Lower lobe of right lung (tissue), 2 donors: ENCODE data around the gene CFAP43. TPM values are rescaled to one million over a fixed set of nuclear protein-coding genes. Genes with fewer than 3 reads are reported as not detected.

Experiments used
- ATAC-seq, 2 donors: fragments of 200-7000 bp; cut with Tn5 transposase; one replicate each; pipeline ENCODE4 v1.9.1; 2020 to 2022; ENCODE audit warnings: mild to moderate bottlenecking in 2 of 2, moderate library complexity in 2 of 2
- DNase-seq: peaks from one replicate; pipeline ENCODE4 v3.0.0-alpha.2; 2020
- H3K27ac ChIP-seq: fragments of 200-600 bp; one replicate; pipeline ENCODE4 v1.8.0; 2022
- H3K27me3 ChIP-seq: fragments of 200-600 bp; one replicate; pipeline ENCODE4 v1.8.0; 2022; ENCODE audit warnings: low read depth
- H3K36me3 ChIP-seq: fragments of 200-600 bp; one replicate; pipeline ENCODE4 v1.8.0; 2022; ENCODE audit warnings: mild to moderate bottlenecking
- H3K4me1 ChIP-seq: fragments of 200-600 bp; one replicate; pipeline ENCODE4 v1.8.0; 2022
- H3K4me3 ChIP-seq: fragments of 200-600 bp; one replicate; pipeline ENCODE4 v1.8.0; 2022; ENCODE audit warnings: mild to moderate bottlenecking
- H3K9me3 ChIP-seq: fragments of 200-600 bp; one replicate; pipeline ENCODE4 v1.8.0; 2022
- intact Hi-C: fragments of 100-400 bp; cut with DNase I; formaldehyde crosslinking; loops from one replicate; pipeline ENCODE4 v1.11.0; 2022
- total RNA-seq: library from RNA; stranded (reverse); fragmentation: NEBNext Ultra II Directional; extraction: Animal tissue kit (Norgen Biotek cat#: 25700); gene quantifications from one replicate; pipeline ENCODE4 v1.2.1, GENCODE V29; 2021
- TF ChIP-seq, protein P1 (sequence below): fragments of 200-600 bp; IDR thresholded peaks from one replicate; pipeline ENCODE4 v1.8.0; 2022; ENCODE audit warnings: antibody characterized with exemption, mild to moderate bottlenecking
- donor health status: DM: no; HTN: yes; CAD: no; lungs with severe emphysema.

CFAP43 gene
- total RNA-seq, 1 donor from 2014 or later: 12.9 TPM

- Histone ChIP-seq H3K4me3 (no peak overlapping the region), H3K36me3 (peaks cover 74% of the 10 kb centered on the region), H3K4me1 (peaks cover 56% of the 10 kb centered on the region), H3K9me3 (no peaks in the 10 kb centered on the region), H3K27ac (peak overlapping the region; percentile 25), H3K27me3 (no peaks in the 10 kb centered on the region)
- intact Hi-C loops: no loop called here
- no peak for ATAC-seq
- TF ChIP-seq, protein P1, sequence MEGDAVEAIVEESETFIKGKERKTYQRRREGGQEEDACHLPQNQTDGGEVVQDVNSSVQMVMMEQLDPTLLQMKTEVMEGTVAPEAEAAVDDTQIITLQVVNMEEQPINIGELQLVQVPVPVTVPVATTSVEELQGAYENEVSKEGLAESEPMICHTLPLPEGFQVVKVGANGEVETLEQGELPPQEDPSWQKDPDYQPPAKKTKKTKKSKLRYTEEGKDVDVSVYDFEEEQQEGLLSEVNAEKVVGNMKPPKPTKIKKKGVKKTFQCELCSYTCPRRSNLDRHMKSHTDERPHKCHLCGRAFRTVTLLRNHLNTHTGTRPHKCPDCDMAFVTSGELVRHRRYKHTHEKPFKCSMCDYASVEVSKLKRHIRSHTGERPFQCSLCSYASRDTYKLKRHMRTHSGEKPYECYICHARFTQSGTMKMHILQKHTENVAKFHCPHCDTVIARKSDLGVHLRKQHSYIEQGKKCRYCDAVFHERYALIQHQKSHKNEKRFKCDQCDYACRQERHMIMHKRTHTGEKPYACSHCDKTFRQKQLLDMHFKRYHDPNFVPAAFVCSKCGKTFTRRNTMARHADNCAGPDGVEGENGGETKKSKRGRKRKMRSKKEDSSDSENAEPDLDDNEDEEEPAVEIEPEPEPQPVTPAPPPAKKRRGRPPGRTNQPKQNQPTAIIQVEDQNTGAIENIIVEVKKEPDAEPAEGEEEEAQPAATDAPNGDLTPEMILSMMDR: no peak
- no peak for DNase-seq
Observed at GRCh38 chr10:104259456-104259855, 27.3 kb upstream of the CFAP43 start.

GRCh38 chr10:104258209-104258608 lies 26.0 kb upstream of the CFAP43 start:
- no peak for ATAC-seq
- Histone ChIP-seq H3K36me3 (peaks cover 61% of the 10 kb centered on the region), H3K9me3 (no peaks in the 10 kb centered on the region), H3K4me3 (no peak overlapping the region), H3K27me3 (no peaks in the 10 kb centered on the region), H3K27ac (no peak overlapping the region), H3K4me1 (peaks cover 65% of the 10 kb centered on the region)
- no peak for DNase-seq
- TF ChIP-seq, protein P1: no peak
- intact Hi-C loops: no loop called here

DNA sequence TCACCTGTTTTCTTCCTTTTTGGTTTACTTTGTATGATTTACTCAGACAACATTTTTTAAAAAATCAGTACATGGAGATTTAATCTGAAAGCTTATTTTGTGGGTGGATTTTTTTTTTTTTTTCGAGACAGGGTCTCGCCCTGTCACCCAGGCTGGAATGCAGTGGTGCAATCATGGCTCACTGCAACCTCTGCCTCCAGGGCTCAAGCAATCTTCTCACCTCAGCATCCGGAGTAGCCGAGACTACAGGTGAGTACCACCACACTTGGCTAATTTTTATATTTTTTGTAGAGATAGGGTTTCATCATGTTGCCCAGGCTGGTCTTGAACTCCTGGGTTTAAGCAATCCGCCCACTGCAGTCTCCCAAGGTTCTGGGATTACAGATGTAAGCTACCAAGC lies 25.1 kb upstream of the CFAP43 start:
- TF ChIP-seq, protein P1: no peak
- peaks cover 65% of the 10 kb centered on the region for H3K4me1 ChIP-seq
- H3K27ac ChIP-seq: no peak overlapping the region
- ATAC-seq (no peak), DNase-seq (no peak)
- H3K4me3 ChIP-seq: no peak overlapping the region
- no peaks in the 10 kb centered on the region for H3K9me3 ChIP-seq
- intact Hi-C loops: no loop called here
- H3K27me3 ChIP-seq: no peaks in the 10 kb centered on the region
- H3K36me3 ChIP-seq: peaks cover 52% of the 10 kb centered on the region

- no peak for ATAC-seq
- TF ChIP-seq, protein P1: no peak
- H3K4me3 ChIP-seq: peak overlapping the region; percentile 75
- H3K9me3 ChIP-seq: no peaks in the 10 kb centered on the region
- no peak for DNase-seq
- peaks cover 44% of the 10 kb centered on the region for H3K36me3 ChIP-seq
- intact Hi-C loops: no loop called here
- H3K4me1 ChIP-seq: peaks cover 65% of the 10 kb centered on the region
- H3K27ac ChIP-seq: peak overlapping the region; percentile 98
- no peaks in the 10 kb centered on the region for H3K27me3 ChIP-seq
Observed at GRCh38 chr10:104256335-104256961, 24.3 kb upstream of the CFAP43 start.

DNA sequence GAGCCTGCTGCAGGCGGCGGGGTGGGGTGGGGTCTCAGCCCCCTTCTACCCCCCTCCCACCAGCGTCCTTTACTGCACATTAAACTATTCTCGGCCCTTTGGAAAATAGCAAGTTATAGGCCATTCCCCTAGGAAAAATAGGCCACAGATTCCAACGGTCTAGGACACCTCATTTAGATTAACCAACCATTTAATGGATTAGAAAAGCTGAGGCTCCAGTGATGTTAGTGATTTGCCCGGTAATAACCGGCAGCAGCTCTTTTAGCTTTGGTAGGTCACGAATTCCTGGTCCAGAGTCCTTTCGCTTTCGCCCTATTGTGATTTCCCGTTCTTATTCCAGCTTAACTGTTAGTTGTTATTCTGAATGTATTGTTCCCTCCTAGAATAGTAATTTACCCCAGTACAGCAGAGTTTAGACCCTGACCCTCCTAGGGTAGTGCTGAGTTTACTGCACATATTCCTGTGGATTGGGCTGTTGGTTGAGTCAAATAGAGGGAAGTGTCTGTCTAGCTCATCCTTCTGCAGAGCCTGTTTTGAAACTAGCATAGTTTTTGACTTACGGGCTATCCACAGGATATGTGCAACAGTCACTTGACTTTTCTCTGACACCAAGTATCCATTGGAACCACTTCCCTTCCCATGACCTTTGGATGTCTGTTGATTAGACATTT lies 23.3 kb upstream of the CFAP43 start:
- H3K9me3 ChIP-seq: no peaks in the 10 kb centered on the region
- H3K27ac ChIP-seq: peak overlapping the region; percentile 98
- peak overlapping the region; percentile 75 for H3K4me3 ChIP-seq
- peaks cover 57% of the 10 kb centered on the region for H3K4me1 ChIP-seq
- TF ChIP-seq, protein P1: no peak
- no peak for DNase-seq
- intact Hi-C loops: no loop called here
- H3K27me3 ChIP-seq: no peaks in the 10 kb centered on the region
- H3K36me3 ChIP-seq: peaks cover 34% of the 10 kb centered on the region
- ATAC-seq: peak; percentile 67 to 79
